SK-N-DZ (cell line): ENCODE data around the gene CAPN2.
"Not testable (repeated sequence)": the region's sequence is repeated elsewhere in the genome, so short reads cannot be mapped to it uniquely, and the experiment has no call there.

Experiments
- DNase-seq: peaks from one replicate; pipeline ENCODE4 v3.0.0-alpha.2; 2015; ENCODE audit warnings: low spot score

CAPN2 gene

GRCh38 chr1:223784541-223784940, 72.2 kb downstream of the CAPN2 start:
- no peak for DNase-seq

DNA sequence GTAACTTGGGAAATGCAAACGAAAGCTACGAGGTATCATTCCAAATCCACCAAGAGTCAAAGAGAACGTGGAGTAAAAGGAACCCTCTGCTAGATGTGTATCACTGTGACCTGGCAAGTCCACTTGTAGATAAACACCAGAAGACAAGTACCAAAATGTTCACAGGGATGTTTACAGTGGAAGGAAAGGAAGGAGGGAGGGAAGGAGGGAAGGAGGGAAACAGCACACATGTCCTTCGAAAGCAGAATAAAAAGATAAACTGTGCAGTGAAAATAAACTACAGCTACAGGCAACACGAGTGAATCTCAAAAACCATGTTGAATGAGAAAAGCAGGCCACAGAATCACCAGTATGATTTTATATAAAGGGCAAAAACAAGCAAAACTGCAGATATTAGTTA, 73.5 kb downstream of the CAPN2 start:
- no peak for DNase-seq

DNA sequence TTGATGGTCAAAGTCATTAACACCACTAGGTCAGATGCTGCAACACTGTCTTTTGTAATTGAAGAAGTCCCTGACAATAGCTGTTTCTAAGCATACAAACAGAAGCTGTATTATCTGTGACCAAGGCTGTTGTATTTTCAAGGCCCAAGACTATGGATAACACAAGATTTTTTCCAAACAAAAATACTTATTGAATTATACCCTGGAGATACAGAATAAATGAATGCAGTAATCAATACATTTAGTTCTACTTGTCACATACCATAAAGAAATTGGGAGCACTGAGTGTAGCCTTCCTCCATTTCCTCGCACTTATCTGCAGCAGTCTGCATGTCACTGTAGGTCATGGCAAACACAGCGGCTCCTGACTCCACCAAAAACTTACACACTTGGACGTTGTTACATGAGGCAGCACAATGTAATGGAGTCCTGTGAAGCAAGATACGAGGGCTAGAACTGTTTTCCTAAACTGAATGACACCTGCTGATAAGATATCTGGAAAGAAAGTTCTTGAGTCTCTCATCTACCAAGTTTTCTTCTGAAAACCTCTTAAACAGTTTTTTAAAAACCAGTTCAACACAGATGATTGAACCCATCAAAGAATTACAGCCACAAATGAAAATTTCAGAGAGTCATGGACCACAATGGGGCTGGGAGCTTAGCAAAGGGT, 76.5 kb downstream of the CAPN2 start:
- no peak for DNase-seq

GRCh38 chr1:223792046-223792445, 79.7 kb downstream of the CAPN2 start:
- DNase-seq = no peak

- no peak for DNase-seq
Measured at GRCh38 chr1:223793716-223794115, 81.4 kb downstream of the CAPN2 start.

- no peak for DNase-seq
Measured at GRCh38 chr1:223794136-223794880, 82.0 kb downstream of the CAPN2 start.

DNA sequence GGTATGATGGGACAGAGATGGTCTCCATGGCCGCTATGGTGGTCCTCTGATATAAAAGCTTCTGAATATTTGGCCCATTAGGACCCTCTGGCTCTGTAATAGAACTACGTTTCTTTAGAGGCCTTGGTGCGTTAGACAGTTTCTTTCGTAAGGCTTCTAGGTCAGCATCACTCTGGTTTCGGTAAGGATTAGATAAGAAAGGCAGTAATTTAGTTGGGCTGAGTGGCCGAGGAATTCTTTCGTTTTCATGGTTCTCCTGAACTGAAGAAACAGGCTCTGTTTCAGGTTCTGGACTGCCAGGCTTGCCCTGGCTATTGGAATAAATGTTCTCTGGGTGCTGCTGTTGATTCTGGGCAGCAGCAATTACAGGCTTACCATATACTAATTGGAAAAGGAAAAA, 83.9 kb downstream of the CAPN2 start:
- no peak for DNase-seq

DNA sequence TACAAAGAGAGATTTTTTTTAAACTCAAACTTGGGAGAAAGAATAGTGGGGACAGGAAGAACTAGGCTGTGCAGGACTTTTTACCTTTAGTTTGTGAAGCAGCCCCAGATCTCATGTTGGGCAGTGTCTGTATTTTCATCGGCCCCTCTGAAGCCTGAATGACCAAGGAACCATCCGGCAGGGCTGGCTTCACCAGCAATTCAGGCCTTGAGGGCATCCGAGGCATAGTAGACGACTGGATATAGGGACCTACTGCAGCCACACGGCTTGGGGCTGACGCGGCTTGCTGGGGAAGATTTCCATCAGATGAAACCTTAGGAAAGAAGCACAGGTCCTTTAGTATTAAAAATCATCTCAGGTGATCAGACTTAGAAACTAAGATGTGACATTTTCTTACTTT, 89.7 kb downstream of the CAPN2 start:
- no peak for DNase-seq

GRCh38 chr1:223802602-223803001, 90.3 kb downstream of the CAPN2 start:
- DNase-seq = no peak

- DNase-seq = no peak
Measured at GRCh38 chr1:223803211-223803610, 90.9 kb downstream of the CAPN2 start.

DNA sequence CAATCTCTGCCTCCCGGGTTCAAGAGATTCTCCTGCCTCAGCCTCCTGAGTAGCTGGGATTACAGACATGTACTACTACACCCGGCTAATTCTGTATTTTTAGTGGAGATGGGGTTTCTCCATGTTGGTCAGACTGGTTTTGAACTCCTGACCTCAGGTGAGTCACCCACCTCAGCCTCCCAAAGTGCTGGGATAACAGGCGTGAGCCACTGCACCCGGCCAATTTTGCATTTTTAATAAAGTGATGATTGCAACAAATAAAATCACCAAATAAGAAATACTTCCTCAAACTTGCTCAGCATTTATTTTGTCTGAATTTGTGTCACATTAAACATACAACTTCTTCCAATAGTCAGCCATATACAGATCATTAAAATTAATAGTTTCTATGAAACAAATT, 97.6 kb downstream of the CAPN2 start:
- not testable (repeated sequence) for DNase-seq

DNA sequence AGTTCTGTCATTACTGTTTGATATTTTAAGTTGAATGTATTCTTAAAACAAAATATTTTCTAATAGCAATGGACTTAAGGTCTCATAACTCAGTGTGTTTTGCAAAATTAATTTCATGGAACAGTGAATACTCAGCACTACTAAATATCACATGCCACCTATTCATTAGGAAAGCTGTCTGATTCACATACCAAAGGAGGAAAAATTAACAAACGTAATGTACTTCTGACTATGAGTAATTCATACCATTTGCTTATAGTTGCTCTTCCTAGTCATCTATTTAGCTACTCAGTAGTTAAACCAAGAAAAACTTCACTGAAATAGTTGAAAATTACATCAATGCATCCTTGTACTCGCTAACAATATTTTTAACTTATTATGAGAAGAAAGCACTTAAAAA, 98.2 kb downstream of the CAPN2 start:
- no peak for DNase-seq

DNA sequence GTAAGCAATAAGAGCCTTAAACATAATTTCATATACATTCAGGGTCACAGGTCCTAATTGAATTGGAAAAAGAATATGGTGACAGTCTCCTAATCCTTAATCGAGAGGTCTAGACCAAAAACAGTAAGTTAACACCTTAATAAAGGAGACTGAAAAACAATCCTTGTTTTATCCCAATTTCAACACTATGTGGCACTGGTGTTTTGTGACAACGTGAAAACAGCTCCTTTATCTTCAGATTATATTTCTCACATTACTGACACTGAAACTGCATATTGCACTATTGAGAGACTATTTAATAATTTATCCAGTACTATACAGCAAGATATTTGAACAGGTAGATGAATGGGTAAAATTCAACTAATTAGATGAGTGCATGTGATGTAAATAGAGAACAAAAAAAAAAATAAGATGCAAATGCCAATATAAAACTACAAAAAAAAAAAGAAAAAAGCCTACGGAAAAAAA, 99.3 kb downstream of the CAPN2 start:
- DNase-seq = peak; percentile 21

DNA sequence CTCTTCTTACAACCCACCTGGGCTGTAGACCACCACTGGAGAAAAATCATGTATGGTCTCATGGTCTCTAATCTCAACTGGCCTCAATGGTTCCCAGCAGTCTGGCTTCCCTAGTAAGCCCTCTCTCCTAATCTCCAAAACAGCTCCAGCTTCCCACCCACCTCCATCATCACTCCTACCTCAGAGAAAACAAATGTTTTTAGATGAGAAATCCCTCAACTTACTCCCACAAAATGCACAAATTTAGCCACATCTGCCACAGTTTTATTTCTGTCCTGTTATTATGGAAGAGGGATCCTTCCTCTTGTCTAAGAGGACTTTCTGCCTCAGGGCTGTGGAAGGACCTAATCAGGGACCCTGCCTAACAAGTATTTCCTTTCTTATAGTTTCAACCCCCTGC, 101.3 kb downstream of the CAPN2 start:
- DNase-seq = no peak

DNA sequence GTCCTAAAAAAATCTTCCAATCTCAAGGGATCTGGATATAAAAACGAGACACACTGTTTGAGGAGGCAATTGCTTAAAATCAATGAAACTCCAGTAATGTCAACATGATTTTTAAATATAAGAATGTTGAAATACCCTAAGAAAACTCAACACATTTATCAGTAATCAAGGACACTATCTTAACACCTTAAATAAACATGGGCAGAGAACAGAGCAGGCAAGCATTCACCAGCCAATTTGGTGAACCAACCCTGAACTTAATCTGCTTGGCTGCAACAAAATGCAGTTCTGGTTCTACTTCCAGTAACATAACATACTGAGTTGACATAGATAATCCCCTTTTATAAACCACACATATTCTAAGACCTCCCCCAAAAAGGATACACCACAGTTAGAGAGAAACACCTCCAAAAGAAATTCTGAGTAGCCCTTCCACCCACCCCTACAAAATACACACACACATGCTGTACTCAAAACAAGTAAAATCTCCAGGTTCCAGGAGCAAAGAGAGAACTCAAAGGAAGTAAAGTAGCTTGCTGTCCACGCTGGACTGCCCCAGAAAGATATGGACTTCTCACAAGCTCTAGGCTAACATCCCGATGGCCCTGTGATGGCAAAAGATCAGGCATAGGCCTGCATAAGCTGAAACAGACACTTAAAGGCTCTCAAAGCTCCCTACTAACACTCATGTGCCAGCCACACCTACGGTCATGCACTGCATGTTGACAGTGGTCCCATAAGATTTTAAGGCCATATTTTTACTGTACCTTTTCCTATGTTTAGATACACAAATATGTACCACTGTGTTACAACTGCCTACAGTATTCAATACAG, 102.9 kb downstream of the CAPN2 start:
- no peak for DNase-seq

DNA sequence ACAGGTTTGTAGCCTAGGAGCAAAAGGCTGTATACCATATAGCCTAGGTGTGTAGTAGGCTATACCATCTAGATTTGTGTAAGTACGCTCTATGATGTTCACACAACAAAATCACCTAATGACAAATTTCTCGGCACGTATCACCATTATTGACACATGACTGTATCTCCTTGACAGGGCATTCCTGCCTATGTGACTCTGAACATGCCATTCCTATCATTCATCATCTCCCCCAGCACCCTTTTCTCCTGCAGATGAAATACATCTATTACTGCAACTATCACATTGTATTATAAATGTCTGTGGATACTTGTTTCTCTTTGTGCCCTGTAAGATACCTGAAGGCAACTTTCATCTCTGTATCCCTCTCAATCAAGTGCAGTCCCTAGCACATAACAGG, 103.5 kb downstream of the CAPN2 start:
- DNase-seq = no peak

DNA sequence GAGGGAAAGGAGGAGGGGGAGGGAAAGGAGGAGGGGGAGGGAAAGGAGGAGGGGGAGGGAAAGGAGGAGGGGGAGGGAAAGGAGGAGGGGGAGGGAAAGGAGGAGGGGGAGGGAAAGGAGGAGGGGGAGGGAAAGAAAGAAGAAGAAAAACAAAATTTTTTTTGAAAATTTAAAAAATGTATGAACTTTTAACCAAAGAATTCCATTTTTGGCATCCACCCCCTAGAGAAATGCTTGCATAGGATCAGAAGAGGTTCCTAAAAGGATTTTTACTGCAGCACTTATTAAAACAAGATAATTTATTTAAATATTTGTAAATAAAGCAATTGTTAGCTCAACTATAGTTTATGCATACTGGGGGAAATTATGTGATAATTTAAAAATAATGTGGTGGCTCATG, 104.9 kb downstream of the CAPN2 start:
- not testable (repeated sequence) for DNase-seq

DNA sequence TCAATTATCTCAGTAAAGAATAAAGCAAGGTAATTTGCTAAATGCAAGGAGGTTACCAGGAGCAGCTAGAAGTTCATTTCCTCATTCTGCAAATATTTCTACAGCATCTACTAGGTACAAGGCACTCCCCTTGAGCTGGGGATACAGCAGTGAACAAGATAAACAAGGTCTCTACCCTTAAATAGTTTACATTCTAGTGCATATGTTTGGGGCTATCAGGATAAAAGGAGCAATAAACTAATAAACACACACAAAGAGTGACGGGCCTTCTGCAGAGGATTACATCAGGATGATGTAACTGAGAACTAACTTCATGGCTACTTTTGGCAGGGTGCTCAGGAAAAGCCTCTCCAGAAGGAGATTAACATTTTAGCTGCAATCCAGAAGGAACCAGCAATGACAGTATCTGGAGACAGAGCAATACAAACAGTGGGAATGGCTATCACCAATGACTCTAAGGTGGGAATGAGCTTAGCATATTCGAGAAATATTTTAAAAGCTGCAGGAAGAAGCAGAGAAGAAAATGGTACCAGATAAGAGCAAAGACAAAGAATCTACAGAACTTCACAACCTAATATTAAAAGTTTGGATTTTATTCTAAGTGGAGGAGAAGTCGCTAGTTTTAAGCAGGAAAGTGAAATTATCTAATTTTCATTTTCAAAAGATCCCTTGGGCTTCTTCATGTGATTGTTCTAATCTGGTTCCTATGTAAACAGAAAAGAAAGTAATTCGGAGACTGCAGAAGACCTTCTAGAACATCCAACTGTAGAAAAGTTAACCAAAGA, 107.6 kb downstream of the CAPN2 start:
- DNase-seq = no peak

- DNase-seq = no peak
Measured at GRCh38 chr1:223820515-223820858, 108.1 kb downstream of the CAPN2 start.

DNA sequence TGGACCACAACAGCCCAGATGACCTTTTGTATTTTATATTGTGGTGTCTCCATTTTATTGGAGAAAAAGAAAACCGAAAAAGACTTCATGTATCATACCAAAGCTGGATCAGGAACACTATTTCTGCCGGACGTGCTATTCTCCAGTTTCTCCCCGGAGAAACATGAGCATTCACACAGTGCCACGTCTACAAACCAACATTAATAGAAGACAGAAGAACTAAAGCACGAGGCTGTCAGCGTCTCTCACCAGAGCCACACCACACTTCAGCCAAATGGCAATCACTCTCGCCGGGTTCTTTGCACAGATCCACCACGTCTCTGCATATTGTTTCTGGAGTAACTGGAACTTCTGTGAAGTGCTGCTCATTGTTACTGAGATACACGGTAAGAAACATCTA, 108.6 kb downstream of the CAPN2 start:
- no peak for DNase-seq

- DNase-seq = no peak
Measured at GRCh38 chr1:223824287-223824686, 111.9 kb downstream of the CAPN2 start.

DNA sequence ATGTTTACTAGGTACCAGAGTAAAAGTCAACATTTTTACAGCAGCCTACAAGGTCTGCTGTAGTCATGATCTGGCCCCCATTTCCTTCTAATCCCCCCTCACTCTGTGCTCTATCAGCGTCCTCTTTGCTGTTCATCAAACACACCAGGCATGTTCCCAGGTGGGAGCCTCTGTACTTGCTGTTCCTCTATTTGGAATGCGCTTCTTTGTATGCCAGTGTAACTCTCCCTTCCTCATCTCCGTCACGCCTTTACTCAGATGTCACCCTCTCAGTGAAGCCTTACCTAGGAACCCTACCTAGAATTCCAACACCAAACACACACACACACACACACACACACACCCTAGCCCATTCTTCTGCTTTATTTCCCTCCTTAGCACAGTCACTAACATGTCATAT, 112.4 kb downstream of the CAPN2 start:
- DNase-seq = no peak
